ENCODE results near the gene PARD3B. TPM values are rescaled to one million over a fixed set of nuclear protein-coding genes. Genes with fewer than 3 reads are reported as not detected.

The PARD3B gene
- total and polyA plus RNA-seq, 10 of the 15 experiments (the other 5 are each of a cell fraction or from before 2014, with no cell fraction given) = 0.01 to 0.54 (median 0.07) TPM; not detected in 7

DNA sequence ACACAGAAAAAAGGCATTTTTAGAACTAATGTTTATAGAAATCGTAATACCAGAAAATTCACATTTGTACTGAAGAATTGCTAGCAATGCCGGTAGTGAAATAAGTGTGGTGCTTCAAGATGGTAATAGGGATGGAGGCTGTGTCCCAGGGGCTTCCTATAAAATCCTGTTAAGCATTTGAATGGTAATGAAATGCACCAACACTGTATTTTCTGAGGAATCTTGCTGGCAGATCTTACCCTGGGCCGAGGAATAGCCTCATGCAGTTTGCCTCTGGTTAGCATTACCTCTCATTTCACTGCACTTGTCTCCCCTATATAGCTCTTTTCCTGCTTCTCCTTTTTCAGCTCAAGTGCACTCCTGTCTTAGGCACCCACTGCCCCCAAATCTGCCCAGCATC is 635.5 kb downstream of the PARD3B start:
- ChIA-PET CTCF (no interaction called here), SMC1A (ENCODE audit: uncharacterized antibody, unreplicated experiment) (no interaction called here), RAD21 (ENCODE audit: unreplicated experiment) (no interaction called here), POLR2A (no interaction called here)
- 33% methylated on average over 3 of the region's 3 CpGs for WGBS (ENCODE audit: insufficient coverage, insufficient replicate concordance, low lambda C conversion rate, missing lambda C conversion rate)
- BruUV-seq (replicated peaks) = no TSS peak
- no peak for ATAC-seq
- Histone ChIP-seq H3K27ac (ENCODE audit: control insufficient read depth, insufficient read depth) (no peak overlapping the region), H3K79me2 (ENCODE audit: control insufficient read depth, insufficient read depth, low read length) (no peaks in the 10 kb centered on the region), H3K4me2 (ENCODE audit: control insufficient read depth, insufficient read depth) (no peak overlapping the region), H3K4me3 (no peak overlapping the region), H3K4me1 (ENCODE audit: control insufficient read depth, insufficient read depth, low read length) (no peaks in the 10 kb centered on the region), H3K9me3 (replicated peaks; ENCODE audit: control insufficient read depth, insufficient read depth, low read length) (no peaks in the 10 kb centered on the region), H3K27me3 (replicated peaks in 1 of 2; ENCODE audit: control insufficient read depth in 2 of 2, insufficient read depth in 2 of 2, low read length in 1 of 2) (no peaks in the 10 kb centered on the region), H3K36me3 (ENCODE audit: control insufficient read depth in 2 of 2, insufficient read depth in 2 of 2, low read length in 1 of 2) (no peaks in the 10 kb centered on the region), H3K9ac (ENCODE audit: control insufficient read depth, insufficient read depth, low read length) (no peak overlapping the region), H2AFZ (ENCODE audit: control insufficient read depth, low read depth, low read length) (no peak overlapping the region), H4K20me1 (ENCODE audit: control insufficient read depth, insufficient read depth) (no peaks in the 10 kb centered on the region)
- FAIRE-seq = no peak
- in situ Hi-C loops (cut with MboI) = no loop called here
- intact Hi-C loops (cut with micrococcal nuclease; ENCODE audit: unreplicated experiment) = no loop called here
- DNase-seq (ENCODE audit: low read depth, low spot score) = no peak
- TF ChIP-seq FOXM1 (IDR thresholded peaks at IDR 0.05; ENCODE audit: low read depth, low read length) = no peak
- TF ChIP-seq, protein P1, sequence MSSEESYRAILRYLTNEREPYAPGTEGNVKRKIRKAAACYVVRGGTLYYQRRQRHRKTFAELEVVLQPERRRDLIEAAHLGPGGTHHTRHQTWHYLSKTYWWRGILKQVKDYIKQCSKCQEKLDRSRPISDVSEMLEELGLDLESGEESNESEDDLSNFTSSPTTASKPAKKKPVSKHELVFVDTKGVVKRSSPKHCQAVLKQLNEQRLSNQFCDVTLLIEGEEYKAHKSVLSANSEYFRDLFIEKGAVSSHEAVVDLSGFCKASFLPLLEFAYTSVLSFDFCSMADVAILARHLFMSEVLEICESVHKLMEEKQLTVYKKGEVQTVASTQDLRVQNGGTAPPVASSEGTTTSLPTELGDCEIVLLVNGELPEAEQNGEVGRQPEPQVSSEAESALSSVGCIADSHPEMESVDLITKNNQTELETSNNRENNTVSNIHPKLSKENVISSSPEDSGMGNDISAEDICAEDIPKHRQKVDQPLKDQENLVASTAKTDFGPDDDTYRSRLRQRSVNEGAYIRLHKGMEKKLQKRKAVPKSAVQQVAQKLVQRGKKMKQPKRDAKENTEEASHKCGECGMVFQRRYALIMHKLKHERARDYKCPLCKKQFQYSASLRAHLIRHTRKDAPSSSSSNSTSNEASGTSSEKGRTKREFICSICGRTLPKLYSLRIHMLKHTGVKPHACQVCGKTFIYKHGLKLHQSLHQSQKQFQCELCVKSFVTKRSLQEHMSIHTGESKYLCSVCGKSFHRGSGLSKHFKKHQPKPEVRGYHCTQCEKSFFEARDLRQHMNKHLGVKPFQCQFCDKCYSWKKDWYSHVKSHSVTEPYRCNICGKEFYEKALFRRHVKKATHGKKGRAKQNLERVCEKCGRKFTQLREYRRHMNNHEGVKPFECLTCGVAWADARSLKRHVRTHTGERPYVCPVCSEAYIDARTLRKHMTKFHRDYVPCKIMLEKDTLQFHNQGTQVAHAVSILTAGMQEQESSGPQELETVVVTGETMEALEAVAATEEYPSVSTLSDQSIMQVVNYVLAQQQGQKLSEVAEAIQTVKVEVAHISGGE (CRISPR knock-in tag; IDR thresholded peaks at IDR 0.05) = no peak
- TF ChIP-seq SMAD5 (IDR thresholded peaks at IDR 0.05; ENCODE audit: low read depth) = no peak
- TF ChIP-seq, protein P2, sequence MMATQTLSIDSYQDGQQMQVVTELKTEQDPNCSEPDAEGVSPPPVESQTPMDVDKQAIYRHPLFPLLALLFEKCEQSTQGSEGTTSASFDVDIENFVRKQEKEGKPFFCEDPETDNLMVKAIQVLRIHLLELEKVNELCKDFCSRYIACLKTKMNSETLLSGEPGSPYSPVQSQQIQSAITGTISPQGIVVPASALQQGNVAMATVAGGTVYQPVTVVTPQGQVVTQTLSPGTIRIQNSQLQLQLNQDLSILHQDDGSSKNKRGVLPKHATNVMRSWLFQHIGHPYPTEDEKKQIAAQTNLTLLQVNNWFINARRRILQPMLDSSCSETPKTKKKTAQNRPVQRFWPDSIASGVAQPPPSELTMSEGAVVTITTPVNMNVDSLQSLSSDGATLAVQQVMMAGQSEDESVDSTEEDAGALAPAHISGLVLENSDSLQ (IDR thresholded peaks at IDR 0.05) = no peak
- no peak for TF ChIP-seq PML (IDR thresholded peaks at IDR 0.05; ENCODE audit: low read length)
- TF ChIP-seq, protein P3, sequence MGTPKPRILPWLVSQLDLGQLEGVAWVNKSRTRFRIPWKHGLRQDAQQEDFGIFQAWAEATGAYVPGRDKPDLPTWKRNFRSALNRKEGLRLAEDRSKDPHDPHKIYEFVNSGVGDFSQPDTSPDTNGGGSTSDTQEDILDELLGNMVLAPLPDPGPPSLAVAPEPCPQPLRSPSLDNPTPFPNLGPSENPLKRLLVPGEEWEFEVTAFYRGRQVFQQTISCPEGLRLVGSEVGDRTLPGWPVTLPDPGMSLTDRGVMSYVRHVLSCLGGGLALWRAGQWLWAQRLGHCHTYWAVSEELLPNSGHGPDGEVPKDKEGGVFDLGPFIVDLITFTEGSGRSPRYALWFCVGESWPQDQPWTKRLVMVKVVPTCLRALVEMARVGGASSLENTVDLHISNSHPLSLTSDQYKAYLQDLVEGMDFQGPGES (IDR thresholded peaks at IDR 0.05) = no peak
- TF ChIP-seq FOS (IDR thresholded peaks at IDR 0.05; ENCODE audit: borderline replicate concordance, extremely low read depth, insufficient read length) = no peak
- no peak for TF ChIP-seq POLR2AphosphoS5 (IDR thresholded peaks at IDR 0.05; ENCODE audit: low read length)
- TF ChIP-seq ASH2L (IDR thresholded peaks at IDR 0.05; ENCODE audit: borderline replicate concordance, low read depth) = no peak
- TF ChIP-seq CBFB (IDR thresholded peaks at IDR 0.05; ENCODE audit: low read depth) = no peak
- TF ChIP-seq, protein P4, sequence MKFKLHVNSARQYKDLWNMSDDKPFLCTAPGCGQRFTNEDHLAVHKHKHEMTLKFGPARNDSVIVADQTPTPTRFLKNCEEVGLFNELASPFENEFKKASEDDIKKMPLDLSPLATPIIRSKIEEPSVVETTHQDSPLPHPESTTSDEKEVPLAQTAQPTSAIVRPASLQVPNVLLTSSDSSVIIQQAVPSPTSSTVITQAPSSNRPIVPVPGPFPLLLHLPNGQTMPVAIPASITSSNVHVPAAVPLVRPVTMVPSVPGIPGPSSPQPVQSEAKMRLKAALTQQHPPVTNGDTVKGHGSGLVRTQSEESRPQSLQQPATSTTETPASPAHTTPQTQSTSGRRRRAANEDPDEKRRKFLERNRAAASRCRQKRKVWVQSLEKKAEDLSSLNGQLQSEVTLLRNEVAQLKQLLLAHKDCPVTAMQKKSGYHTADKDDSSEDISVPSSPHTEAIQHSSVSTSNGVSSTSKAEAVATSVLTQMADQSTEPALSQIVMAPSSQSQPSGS (IDR thresholded peaks at IDR 0.05; ENCODE audit: low read length) = no peak
- TF ChIP-seq POU2F2 (IDR thresholded peaks at IDR 0.05; ENCODE audit: borderline replicate concordance, low read depth, low read length) = no peak
- no peak for TF ChIP-seq PAX5 (IDR thresholded peaks at IDR 0.05; ENCODE audit: borderline replicate concordance, low read depth, low read length)
- TF ChIP-seq RAD21 (IDR thresholded peaks at IDR 0.05; ENCODE audit: insufficient read depth, low read depth, low read length) = no peak
- TF ChIP-seq NFYB (IDR thresholded peaks at IDR 0.05; ENCODE audit: insufficient read depth, low read depth, low read length) = no peak
- no peak for TF ChIP-seq MTA2 (IDR thresholded peaks at IDR 0.05; ENCODE audit: low read depth)
- TF ChIP-seq, protein P5, sequence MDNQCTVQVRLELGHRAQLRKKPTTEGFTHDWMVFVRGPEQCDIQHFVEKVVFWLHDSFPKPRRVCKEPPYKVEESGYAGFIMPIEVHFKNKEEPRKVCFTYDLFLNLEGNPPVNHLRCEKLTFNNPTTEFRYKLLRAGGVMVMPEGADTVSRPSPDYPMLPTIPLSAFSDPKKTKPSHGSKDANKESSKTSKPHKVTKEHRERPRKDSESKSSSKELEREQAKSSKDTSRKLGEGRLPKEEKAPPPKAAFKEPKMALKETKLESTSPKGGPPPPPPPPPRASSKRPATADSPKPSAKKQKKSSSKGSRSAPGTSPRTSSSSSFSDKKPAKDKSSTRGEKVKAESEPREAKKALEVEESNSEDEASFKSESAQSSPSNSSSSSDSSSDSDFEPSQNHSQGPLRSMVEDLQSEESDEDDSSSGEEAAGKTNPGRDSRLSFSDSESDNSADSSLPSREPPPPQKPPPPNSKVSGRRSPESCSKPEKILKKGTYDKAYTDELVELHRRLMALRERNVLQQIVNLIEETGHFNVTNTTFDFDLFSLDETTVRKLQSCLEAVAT (IDR thresholded peaks at IDR 0.05) = no peak
